AG10803 (cell line): ENCODE results near the gene TSNAX.
"Not testable (repeated sequence)": the region's sequence is repeated elsewhere in the genome, so short reads cannot be mapped to it uniquely, and the experiment has no call there.

Source experiments
- DNase-seq: peaks from one replicate; pipeline ENCODE4 v3.0.0; 2010; ENCODE audit warnings: low read depth
- H3K4me3 ChIP-seq: 2 replicates; pipeline ENCODE4 v1.5.1; 2011; ENCODE audit warnings: mild to moderate bottlenecking, low read length, control low read depth
- TF ChIP-seq, protein P1 (sequence below): conservative IDR thresholded peaks from 2 replicates; pipeline ENCODE4 v1.5.1; 2011; ENCODE audit warnings: mild to moderate bottlenecking, low read length, control low read depth, inconsistent platforms

The TSNAX gene

DNA sequence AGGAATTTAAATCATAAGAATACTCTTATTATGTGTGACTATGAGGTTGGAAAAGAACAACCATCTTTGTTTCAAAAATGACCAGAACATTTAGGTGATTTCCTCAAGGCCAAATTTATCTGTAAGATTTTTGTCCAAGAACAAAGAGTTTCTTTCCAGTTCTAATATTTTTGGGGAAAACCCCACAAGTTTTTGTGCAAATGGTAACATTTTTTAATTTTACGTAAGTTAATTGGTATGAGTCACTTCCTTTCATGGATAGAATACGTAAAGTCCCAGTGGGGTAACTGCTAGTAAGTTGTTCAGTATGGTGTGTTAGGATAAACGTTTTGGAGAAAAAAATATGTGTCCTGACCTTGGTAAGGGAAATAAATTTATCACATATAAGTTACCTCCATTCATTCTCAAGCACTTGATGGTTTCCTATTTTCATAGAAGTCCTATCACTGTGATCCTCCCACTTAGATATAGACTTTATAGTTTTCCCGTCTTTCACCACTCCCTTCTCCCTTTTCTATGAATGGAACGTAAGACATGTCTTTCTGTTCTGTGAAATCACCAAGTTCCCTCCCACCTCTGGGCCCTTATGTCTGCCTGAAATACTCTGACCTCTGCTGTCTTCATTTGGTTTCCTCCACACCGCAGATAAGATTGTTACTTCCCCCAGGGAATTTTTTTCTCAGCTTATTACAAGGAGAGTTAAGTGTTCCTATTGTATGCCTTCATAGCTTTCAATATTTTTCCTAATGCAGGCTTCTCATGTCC is 34.9 kb upstream of the TSNAX start:
- H3K4me3 ChIP-seq: no peak overlapping the region
- TF ChIP-seq, protein P1, sequence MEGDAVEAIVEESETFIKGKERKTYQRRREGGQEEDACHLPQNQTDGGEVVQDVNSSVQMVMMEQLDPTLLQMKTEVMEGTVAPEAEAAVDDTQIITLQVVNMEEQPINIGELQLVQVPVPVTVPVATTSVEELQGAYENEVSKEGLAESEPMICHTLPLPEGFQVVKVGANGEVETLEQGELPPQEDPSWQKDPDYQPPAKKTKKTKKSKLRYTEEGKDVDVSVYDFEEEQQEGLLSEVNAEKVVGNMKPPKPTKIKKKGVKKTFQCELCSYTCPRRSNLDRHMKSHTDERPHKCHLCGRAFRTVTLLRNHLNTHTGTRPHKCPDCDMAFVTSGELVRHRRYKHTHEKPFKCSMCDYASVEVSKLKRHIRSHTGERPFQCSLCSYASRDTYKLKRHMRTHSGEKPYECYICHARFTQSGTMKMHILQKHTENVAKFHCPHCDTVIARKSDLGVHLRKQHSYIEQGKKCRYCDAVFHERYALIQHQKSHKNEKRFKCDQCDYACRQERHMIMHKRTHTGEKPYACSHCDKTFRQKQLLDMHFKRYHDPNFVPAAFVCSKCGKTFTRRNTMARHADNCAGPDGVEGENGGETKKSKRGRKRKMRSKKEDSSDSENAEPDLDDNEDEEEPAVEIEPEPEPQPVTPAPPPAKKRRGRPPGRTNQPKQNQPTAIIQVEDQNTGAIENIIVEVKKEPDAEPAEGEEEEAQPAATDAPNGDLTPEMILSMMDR: no peak
- DNase-seq: peak; percentile 13

DNA sequence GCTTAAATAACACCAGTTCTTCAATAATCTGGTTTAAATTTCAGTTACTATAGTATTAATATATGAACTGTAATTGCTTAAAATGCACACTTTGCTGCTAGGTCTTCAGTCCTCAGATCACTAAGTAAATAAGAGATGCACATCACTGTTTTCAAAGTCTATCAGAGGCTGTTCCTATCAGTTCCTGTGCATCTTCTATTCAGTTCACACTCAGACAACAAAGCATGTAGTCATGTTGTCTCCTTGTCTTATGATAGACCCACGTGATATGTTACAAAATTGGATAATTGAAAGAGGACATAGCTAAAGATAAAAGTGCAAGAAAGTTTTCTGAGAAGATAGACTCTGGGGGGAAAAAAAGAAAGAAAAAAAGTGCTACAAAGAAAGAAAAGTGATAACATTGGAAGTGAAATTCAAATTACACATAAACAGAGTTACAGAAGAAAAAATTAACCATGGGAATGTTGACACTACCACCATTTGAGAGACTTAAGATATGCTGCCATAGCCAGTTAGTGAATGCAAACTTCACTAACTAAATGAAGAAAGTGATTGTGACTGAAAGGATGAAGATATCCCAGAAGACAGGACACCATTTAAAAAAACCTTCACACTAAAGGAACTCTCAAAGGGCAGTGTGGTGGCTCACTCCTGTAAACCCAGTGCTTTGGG is 33.9 kb upstream of the TSNAX start:
- no peak for DNase-seq
- H3K4me3 ChIP-seq: no peak overlapping the region
- TF ChIP-seq, protein P1: no peak

DNA sequence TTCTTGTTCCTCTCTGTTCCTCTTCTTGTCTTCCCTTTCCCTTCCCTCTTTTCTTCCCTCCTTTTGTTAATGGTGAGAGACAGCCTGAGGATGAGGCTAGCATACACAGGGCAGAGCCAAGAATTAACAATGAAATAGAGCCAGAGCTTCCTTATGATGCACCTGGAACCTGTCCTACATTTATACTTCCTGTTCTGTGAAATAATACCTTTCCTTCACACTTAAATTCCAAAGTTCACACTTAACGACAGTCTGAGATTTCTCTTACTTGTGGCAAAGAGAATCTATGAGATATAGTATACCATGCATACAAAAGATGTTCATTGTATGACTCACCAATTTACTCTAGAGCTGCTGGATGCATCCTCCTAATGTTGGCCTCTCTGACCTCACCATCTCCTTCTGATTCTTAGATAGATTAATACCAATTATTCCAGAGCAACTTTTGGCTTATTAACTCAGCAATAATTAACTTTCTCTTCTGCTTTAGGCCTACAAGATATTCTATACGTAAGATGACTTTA is 30.8 kb upstream of the TSNAX start:
- DNase-seq: no peak
- no peak overlapping the region for H3K4me3 ChIP-seq
- TF ChIP-seq, protein P1: no peak

DNA sequence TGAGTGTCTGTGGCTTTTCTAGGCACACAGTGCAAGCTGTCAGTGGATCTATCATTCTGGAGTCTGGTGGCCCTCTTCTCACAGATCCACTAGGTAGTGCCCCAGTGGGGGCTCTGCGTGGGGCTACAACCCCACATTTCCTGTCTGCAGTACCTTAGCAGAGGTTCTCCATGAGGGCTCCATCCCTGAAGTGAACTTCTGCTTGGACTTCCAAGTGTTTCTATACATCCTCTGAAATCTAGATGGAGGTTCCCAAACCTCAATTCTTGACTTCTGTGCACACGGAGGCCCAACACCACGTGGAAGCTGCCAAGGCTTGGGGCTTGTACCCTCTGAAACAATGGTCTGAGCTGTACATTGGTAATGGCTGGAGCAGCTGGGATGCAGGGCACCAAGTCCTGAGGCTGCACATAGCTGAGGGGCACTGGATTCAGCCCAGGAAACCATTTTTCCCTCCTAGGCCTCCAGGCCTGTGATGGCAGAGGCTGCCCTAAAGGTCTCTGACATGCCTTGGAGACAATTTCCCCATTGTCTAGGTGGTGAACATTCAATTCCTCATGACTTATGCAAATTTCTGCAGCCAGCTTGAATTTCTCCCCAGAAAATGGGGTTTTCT is 29.2 kb upstream of the TSNAX start:
- no peak overlapping the region for H3K4me3 ChIP-seq
- DNase-seq: no peak
- TF ChIP-seq, protein P1: no peak

DNA sequence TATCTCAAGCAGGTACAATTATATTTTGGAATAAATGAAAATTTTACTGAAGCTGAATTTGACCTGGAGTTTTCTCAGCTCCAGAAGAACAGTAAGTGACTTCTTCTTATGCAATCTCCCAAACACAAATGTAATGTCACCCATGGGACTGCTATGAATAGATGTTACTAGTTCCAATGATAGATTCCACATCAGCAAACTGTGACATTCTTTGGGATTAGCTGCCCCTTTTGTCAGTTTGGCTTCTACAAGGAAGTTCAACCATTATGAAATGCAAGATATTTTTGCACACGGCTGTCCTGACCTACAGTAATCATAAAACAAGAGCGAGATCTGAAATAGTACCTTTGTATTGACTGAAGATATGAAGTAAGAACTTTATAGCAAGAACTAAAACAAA is 27.8 kb upstream of the TSNAX start:
- TF ChIP-seq, protein P1: no peak
- no peak for DNase-seq
- H3K4me3 ChIP-seq: no peak overlapping the region

DNA sequence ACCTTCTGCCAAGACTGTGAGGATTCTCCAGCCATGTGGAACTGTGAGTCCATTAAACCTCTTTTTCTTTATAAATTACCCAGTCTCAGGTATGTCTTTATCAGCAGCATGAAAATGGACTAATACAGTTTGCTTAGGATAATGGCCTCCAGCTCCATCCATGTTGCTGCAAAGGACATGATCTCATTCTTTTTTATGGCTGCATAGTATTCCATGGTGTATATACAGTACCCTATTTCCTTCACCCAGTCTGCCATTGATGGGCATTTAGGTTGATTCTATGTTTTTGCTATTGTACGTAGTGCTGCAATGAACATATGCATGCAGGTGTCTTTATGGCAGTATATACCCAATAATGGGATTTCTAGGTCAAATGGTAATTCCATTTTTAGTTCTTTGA is 25.3 kb upstream of the TSNAX start:
- not testable (repeated sequence) for DNase-seq, H3K4me3 ChIP-seq

DNA sequence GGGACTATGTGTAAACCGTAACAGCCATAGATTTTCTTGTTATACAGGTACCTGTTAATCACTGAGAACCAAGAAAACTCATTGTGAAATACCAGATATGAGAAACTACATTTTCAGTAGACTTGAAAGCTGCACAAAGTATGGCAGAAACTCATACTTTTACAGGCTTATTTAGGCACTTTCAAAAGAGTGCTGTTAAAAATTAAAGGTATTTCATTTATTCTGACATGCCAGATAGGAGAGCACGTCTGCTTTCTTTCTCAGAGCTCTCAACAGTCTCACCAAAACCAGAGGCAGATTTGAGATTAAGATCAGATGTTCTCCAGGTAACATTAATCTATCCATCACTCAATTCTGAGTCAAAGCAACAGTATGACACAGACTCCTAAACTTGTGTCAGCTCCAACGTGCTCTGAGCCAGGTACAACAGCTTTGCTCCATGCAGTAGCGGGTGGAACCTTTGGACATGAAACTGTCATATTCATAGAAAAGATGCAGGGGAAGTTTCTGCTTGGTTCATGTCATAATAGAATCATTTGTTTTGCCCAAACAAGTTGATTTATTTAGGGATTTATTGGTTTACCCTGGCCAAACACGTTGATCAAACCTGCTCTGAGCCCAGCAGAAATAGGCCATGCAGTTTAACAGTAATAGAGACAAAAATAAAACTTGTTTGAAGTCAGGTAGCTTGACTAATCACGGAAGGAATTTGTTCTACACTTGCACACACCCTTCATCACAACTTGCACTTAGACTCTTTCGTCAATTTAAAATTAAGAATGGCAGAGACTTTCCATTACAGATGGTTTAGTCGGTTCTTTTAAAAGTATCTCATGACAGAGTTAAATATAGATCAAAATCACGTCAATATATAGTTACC is 20.8 kb upstream of the TSNAX start:
- TF ChIP-seq, protein P1: no peak
- DNase-seq: no peak
- H3K4me3 ChIP-seq: no peak overlapping the region
